ENCODE measurements around the gene TPCN1.

DNA sequence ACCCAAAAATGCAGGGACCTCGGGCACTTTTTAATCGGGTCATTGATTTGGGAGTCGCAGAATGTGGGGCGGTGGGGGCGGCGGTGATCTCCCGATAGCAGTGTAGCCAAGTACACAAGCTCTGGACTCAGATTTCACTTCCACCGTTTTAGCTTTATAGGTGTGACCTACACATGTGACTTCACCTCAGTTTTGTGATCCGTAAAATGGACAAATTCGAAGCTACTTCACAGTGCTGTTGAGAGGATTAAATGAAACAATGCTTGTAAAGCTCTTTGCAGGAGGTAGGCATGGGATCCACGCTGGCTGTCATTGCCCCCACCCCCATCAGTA, 35.3 kb upstream of the TPCN1 start:
- no peak for TF ChIP-seq POLR2A (IDR thresholded peaks at IDR 0.05)
- TF ChIP-seq, protein P1, sequence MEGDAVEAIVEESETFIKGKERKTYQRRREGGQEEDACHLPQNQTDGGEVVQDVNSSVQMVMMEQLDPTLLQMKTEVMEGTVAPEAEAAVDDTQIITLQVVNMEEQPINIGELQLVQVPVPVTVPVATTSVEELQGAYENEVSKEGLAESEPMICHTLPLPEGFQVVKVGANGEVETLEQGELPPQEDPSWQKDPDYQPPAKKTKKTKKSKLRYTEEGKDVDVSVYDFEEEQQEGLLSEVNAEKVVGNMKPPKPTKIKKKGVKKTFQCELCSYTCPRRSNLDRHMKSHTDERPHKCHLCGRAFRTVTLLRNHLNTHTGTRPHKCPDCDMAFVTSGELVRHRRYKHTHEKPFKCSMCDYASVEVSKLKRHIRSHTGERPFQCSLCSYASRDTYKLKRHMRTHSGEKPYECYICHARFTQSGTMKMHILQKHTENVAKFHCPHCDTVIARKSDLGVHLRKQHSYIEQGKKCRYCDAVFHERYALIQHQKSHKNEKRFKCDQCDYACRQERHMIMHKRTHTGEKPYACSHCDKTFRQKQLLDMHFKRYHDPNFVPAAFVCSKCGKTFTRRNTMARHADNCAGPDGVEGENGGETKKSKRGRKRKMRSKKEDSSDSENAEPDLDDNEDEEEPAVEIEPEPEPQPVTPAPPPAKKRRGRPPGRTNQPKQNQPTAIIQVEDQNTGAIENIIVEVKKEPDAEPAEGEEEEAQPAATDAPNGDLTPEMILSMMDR (IDR thresholded peaks at IDR 0.05): no peak
